ENCODE data around the gene CAMTA1. TPM values are rescaled to one million over a fixed set of nuclear protein-coding genes. Genes with fewer than 3 reads are reported as not detected.

CAMTA1 gene
- total RNA-seq, 1 donor from 2014 or later: 63.8 TPM

DNA sequence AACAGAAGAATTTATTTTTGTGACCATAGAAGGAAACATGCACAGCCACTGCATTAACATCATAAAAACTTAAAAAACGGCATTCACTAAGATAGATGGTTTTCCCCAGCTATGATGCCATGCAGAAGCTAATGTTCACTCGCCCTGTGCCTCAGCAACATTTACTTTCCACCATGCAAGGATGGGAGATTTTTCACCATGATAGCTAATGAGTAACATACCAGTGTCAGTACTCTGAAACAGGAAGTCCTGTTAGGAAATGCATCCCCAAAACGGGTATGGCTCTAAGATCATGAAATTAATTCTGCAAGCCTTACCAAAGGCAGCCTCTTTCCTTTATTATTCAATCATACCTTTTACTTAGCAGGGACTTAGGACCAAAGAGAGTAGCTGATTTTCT lies 968.4 kb downstream of the CAMTA1 start:
- H3K4me3 Mint-ChIP-seq (ENCODE audit: unreplicated experiment): no peak overlapping the region
- TF ChIP-seq, protein P1, sequence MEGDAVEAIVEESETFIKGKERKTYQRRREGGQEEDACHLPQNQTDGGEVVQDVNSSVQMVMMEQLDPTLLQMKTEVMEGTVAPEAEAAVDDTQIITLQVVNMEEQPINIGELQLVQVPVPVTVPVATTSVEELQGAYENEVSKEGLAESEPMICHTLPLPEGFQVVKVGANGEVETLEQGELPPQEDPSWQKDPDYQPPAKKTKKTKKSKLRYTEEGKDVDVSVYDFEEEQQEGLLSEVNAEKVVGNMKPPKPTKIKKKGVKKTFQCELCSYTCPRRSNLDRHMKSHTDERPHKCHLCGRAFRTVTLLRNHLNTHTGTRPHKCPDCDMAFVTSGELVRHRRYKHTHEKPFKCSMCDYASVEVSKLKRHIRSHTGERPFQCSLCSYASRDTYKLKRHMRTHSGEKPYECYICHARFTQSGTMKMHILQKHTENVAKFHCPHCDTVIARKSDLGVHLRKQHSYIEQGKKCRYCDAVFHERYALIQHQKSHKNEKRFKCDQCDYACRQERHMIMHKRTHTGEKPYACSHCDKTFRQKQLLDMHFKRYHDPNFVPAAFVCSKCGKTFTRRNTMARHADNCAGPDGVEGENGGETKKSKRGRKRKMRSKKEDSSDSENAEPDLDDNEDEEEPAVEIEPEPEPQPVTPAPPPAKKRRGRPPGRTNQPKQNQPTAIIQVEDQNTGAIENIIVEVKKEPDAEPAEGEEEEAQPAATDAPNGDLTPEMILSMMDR (IDR thresholded peaks at IDR 0.05): no peak
- no peak for DNase-seq (ENCODE audit: low spot score)
- no peaks in the 10 kb centered on the region for H3K27me3 Mint-ChIP-seq (ENCODE audit: low read depth)
- no peak overlapping the region for H3K27ac Mint-ChIP-seq (ENCODE audit: unreplicated experiment)
- peaks cover 9% of the 10 kb centered on the region for H3K4me1 Mint-ChIP-seq (ENCODE audit: low read depth)
- no peaks in the 10 kb centered on the region for H3K9me3 Mint-ChIP-seq (ENCODE audit: low read depth)
- no peaks in the 10 kb centered on the region for H3K36me3 Mint-ChIP-seq (ENCODE audit: low read depth)

DNA sequence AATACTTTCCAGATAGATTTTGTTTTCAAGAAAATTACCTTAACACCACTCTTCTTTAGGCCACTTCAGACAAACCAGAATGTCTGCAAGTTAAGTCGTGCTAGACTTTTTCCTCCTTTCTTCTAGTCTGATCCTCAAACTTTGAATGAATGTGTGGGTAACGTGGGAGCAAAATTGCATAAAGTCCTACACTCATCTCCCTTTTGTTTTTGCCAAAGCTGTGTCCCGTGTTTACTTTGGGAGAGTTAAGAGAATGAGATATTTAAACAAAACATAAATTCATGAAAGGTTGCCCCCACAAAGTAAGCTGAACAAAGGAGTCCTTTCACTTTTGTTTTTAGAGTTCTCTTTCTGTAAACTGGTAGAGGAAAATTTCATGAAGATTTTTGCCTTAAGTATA lies 969.0 kb downstream of the CAMTA1 start:
- Mint-ChIP-seq H3K27ac (ENCODE audit: unreplicated experiment) (no peak overlapping the region), H3K9me3 (ENCODE audit: low read depth) (no peaks in the 10 kb centered on the region), H3K36me3 (ENCODE audit: low read depth) (no peaks in the 10 kb centered on the region), H3K27me3 (ENCODE audit: low read depth) (no peaks in the 10 kb centered on the region), H3K4me3 (ENCODE audit: unreplicated experiment) (no peak overlapping the region), H3K4me1 (ENCODE audit: low read depth) (peaks cover 9% of the 10 kb centered on the region)
- TF ChIP-seq, protein P1 (IDR thresholded peaks at IDR 0.05): no peak
- no peak for DNase-seq (ENCODE audit: low spot score)

DNA sequence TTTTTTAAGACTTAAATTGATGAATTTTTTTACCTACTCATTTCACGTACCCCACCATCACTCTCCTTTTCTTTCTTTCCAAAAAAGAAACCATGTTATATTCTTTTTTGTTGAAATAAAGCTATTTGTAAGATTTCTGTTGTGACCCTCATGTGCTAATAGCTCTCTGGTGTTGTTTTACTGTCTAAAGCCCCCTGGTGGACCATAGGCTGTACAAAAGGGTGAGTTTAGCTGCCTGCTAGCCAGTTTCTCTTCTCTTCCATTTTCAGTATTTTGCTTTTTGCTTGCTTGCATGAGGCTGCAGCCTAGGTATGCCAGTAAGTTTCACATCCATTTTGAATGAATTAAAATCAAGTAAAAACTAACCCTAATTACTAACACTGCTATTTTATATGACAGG lies 970.2 kb downstream of the CAMTA1 start:
- Mint-ChIP-seq H3K4me1 (ENCODE audit: low read depth) (peaks cover 9% of the 10 kb centered on the region), H3K4me3 (ENCODE audit: unreplicated experiment) (no peak overlapping the region), H3K27me3 (ENCODE audit: low read depth) (no peaks in the 10 kb centered on the region), H3K9me3 (ENCODE audit: low read depth) (no peaks in the 10 kb centered on the region), H3K27ac (ENCODE audit: unreplicated experiment) (no peak overlapping the region), H3K36me3 (ENCODE audit: low read depth) (no peaks in the 10 kb centered on the region)
- no peak for DNase-seq (ENCODE audit: low spot score)
- TF ChIP-seq, protein P1 (IDR thresholded peaks at IDR 0.05): peak; percentile 70

DNA sequence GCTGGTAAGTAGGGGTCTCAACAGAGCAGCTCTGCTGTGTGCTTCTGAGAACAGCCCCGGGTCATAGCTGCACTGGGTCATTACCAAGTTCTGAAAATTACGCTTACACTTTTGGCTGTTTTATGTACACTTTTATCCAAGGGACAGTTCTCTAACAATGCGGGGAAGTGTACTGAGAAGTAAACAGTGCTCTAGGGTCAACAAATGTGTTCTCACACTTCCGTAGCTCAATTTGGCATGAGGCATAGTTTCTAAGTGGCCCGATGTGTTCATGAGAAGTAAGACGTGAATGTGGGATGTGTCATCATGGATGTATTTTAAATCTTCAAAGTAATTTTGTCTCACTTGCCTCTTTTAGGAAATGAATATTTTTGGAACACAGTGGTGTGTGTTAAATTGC lies 975.0 kb downstream of the CAMTA1 start:
- Mint-ChIP-seq H3K27me3 (ENCODE audit: low read depth) (no peaks in the 10 kb centered on the region), H3K36me3 (ENCODE audit: low read depth) (no peaks in the 10 kb centered on the region), H3K27ac (ENCODE audit: unreplicated experiment) (no peak overlapping the region), H3K9me3 (ENCODE audit: low read depth) (no peaks in the 10 kb centered on the region), H3K4me3 (ENCODE audit: unreplicated experiment) (no peak overlapping the region), H3K4me1 (ENCODE audit: low read depth) (no peaks in the 10 kb centered on the region)
- TF ChIP-seq, protein P1 (IDR thresholded peaks at IDR 0.05): no peak
- DNase-seq (ENCODE audit: low spot score): no peak

DNA sequence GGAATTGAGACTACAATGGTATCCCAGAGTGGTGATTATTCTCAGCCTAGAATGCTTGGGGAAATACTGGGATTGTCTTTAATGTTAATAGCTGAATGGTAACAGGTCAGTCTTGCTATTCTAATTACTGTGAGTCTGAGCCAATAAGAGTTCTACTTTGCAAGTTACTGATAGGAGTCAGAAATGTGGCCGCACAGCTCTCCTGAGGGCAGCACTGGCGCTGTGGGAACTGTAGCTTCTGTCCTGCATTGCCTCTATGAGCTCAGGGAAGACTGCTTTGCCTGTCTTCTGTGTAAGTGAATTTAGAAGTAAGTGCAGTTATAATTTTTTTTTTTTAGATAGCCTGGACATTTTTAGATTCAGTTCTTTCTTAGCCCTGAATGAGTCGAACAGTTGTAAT lies 975.8 kb downstream of the CAMTA1 start:
- TF ChIP-seq, protein P1 (IDR thresholded peaks at IDR 0.05): no peak
- H3K27me3 Mint-ChIP-seq (ENCODE audit: low read depth): no peaks in the 10 kb centered on the region
- no peaks in the 10 kb centered on the region for H3K36me3 Mint-ChIP-seq (ENCODE audit: low read depth)
- DNase-seq (ENCODE audit: low spot score): no peak
- no peaks in the 10 kb centered on the region for H3K9me3 Mint-ChIP-seq (ENCODE audit: low read depth)
- no peaks in the 10 kb centered on the region for H3K4me1 Mint-ChIP-seq (ENCODE audit: low read depth)
- H3K27ac Mint-ChIP-seq (ENCODE audit: unreplicated experiment): no peak overlapping the region
- no peak overlapping the region for H3K4me3 Mint-ChIP-seq (ENCODE audit: unreplicated experiment)
